GM21737 (cell line): ENCODE data around the gene LRP1.
A peak's percentile ranks its signal among the peaks of the same experiment; 100 is the strongest.

ENCODE experiments used
- ATAC-seq: cut with Tn5 transposase; IDR thresholded peaks from one replicate; pipeline ENCODE4 v1.9.1; 2021; ENCODE audit warnings: mild to moderate bottlenecking, moderate library complexity; ENCODE audit not compliant: unreplicated experiment

LRP1 gene

GRCh38 chr12:57220770-57221168, 92.5 kb downstream of the LRP1 start:
- no peak for ATAC-seq

GRCh38 chr12:57221169-57221917, 93.1 kb downstream of the LRP1 start:
- ATAC-seq, result no peak

DNA sequence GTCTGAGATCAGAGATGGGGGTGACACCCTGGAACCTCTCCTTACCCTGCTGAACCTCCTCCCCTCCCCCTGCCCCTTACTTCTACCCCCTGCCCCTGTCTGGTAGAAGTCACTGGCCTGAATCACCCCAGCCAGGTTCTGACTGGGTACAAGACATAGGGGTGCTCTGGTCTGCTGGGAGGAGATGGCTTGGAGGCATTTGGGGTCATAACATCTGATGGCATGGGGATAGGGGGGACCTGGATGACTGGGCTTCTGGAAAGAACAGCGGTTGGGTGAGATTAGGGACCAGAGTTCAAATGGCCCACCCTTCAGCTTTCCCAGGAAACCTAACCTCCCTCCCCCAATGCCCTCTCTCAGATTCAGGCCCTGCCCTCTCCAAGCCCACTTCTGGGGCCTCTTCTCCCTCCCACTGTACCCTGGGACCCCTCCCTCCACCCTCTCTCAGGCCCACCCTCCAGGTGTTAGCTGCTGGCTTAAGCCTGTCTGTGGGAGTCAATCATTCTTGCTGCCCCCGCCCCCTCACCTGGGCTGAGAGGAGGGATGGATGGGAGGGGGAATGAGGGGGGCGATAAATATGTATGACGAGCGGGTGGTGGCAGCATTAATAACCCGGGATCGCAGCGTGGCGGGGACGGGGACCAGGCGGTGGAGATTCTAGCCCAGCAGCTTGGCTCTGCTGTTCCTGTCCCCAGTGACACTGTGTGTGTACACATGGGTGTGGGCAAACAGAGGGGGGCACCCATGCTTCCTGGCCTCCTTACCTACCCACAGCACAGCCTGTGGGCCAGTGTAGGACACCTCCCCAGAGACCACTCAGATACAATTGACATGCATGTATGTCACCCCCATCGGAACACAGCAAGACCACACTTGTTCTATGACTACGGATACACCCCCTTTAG, 94.3 kb downstream of the LRP1 start:
- no peak for ATAC-seq

DNA sequence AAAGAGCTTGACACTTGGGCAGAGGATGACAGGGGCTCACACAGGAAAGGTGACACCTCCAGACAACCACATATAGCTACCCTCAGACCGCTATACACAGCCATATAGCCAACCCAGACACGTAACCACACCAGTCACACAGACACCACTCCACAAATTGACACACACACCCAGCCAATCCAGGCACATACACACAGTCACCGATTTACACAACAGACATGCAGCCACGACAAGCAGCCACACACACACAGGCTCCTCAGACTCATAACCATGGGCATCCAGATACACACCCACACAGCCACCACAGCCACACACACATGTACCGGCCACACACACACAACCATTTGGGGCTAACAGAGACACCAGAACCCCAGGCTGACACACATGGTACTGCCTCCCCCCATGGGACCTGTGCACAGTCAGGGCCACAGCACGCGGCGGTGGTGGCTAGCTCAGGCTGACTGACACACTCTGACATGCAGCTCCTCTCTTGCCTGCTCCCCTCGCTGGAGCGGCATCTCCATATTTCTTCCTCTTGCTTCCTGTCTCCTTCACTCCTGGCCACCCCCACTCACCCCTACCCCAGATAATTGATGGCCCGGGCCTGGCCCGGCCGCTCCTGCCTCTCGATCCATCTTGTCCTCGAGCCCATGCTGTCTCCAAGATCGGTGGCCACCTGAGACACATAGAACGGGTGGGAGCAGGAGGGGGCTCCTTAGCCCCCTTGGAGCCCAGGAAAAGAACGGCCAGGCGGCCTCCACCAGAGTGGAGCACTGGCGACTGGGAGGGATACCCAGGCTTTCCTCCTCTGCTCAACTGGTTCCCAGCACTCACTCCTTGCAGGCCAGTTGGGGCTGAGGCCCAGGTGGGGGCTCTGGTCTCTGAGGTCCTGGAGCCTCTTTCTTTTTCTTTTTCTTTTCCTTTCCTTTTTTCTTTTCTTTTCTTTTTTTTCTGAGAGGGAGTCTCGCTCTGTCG, 95.2 kb downstream of the LRP1 start:
- ATAC-seq, result no peak

DNA sequence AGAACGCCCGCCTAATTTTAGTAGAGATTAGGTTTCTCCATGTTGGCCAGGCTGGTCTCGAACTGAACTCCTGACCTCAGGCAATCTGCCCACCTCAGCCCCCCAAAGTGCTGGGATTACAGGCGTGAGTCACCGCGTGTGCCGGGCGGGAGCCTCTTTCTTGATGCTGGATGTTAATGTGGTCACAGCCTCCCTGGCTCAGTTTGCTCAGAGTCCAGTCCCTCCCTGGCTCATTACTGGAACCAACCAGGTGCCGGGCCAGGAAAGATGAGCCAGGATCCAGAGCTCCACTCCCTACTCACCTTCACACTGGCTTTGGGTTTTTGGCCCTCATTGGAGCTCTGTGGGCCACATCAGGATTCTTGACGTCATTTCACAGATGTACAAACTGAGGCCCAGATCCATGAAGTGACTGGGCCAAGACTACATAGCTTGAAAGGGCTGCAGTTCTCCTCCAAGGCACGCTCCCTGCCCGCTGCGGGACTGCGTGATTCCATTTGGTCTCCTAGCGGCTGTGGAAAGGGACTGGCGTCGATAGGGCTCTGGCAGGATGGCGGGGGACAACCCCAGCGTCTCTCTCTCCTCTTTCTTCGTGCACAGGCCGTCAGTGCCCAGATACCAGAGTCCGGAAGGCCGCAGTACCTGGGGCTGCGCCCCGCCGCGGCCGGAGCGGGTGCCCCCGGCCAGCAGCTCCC, 96.1 kb downstream of the LRP1 start:
- no peak for ATAC-seq

DNA sequence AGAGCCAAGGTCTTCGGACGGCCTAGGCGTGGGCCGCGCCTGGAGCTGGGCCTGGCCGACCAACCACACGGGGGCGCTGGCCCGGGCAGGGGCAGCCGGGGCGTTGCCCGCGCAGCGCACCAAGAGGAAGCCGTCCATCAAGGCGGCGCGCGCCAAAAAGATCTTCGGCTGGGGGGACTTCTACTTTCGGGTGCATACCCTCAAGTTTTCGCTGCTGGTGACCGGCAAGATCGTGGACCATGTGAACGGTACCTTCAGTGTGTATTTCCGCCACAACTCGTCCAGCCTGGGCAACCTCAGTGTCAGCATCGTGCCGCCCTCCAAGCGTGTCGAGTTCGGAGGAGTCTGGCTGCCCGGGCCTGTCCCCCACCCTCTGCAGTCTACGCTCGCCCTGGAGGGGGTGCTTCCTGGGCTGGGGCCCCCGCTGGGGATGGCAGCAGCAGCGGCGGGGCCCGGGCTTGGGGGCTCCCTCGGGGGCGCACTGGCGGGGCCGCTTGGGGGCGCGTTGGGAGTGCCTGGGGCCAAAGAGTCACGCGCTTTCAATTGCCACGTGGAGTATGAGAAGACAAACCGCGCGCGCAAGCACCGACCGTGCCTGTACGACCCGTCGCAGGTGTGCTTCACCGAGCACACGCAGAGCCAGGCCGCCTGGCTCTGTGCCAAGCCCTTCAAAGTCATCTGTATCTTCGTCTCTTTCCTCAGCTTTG, 96.8 kb downstream of the LRP1 start:
- no peak for ATAC-seq

DNA sequence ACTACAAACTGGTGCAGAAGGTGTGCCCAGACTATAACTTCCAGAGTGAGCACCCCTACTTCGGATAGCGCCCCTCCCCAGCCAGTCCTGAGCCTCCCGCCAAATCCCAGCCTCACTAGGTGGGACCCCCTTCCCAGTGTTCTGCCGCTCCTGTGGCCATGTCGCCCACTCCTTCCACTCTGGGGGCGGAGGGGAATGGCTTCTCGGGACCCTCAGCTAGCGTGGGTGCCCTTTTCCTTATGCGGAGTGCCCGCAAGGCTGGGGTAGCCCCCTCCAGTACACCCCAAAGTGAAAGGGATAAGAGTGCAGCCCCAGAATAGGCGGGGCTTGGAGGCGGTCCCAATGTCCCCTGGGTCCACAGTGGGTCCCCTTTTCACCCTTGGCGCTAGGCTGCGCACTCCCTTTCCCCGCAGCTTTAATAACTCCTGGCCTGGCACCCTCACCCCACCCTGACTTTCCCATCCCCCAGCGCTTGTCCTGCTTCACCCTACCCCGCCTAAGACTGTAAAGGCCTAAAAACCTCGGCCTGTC, 97.5 kb downstream of the LRP1 start:
- no peak for ATAC-seq

DNA sequence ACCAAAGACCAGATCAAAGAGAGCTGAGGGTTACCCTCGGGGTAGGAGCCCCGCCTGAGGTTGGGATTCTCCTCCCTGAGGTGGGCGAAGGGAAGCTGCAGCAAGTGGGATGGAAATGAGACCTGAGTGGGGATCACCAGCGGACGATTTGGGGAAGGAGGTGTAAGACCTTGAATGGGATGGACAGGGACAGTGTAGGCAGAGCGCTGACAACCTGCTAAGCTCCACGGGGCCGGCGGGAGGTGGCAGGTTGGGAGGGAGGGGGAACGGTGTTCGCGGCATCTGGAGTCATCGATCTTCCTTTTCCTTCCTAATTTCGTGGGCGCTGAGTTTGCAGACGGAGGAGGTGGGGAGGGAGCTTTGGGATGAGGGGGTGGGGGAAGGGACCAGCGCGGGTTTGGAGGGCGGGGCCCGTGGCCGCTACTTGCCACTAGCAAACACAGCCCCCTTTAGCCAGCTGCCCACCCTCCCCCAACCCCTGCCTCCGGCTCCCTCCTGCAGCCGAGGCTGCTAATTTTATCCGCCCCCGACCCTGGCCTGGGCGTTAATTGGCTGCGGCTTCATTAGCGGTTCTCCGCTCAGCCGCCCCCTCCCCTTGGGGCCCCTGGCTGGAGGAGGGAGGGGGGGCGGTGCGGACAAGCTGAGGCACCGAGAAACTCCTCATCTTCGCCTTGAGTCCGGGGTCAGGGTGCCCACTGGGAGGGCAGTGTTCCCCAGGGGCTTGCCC, 98.5 kb downstream of the LRP1 start:
- no peak for ATAC-seq

DNA sequence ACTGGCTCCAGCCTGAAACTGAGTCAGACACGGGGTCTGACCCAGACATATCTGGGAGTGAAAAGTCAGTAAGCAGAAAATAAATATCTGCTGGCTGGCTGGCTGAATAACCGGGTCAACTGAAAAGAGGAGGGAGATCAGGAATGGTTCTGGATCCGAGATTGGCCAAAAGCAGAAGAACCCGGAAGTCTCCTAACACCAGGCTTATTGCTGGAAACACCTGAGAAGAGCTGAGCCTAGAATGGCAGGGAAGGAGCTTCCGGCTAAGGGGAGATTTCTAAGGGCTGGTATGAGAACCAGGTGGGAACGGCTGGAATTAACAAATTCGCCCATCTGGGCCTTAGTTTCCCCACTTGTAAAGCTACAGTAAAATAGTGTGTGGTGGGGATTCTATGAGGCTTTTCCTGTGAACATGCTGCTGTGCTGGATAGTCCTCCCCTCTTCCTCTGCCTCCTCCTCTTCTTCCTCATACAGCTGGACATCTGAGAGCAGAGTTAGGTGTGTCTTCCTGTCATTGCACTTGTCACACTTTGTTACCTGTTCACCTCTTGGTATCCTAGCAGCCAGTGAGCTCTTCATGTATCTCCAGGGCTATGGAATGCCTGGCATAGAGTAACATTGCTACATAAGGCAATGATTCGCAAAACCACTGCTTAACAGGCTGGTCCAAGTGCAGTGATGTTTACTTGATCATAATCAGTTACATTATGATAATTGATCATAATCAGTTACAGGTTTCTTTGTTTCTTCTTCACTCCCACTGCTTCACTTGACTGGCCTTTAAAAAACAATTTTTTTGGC, 99.2 kb downstream of the LRP1 start:
- no peak for ATAC-seq

GRCh38 chr12:57229046-57229633, 100.9 kb downstream of the LRP1 start:
- peak; percentile 2 for ATAC-seq

DNA sequence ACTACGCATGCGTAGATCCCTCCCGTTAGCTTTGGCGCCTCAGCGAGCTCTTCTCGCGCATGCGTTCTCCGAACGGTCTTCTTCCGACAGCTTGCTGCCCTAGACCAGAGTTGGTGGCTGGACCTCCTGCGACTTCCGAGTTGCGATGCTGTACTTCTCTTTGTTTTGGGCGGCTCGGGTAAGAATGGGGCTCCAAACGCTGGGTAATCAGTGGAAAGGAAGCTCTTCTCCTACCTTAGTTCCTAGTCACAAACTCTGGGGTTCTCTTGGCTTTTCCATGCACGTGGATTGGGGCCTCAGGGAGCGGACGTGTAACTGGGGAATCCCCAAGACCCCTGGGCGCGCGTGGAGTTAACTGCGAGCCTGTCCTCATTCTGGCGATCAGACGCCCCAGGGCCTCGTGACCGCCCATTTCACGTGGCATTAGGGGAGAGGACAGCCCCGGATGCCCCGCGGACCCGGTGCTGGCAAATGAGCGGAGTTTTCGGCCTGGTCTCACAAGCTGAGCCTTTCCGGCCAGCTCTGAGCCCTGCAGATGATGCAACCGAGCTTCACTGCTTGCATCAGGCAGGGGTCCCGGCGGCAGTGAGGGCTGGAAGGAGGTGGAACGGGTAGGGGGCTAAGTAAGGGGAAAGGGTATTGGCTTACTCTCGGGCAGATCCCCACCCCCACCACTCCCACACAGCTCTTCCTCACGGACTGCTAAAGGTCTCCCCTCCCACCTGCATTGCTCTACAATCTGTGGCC, 101.5 kb downstream of the LRP1 start, which contains the start of gene SHMT2:
Gene SHMT2, plus strand, starts transcription at position 78 of the 747 bp plus-strand sequence. Its CDS starts 68 bp downstream, at position 146.
- peak; percentile 47 for ATAC-seq

- no peak for ATAC-seq
Measured at GRCh38 chr12:57230381-57231155, 102.3 kb downstream of the LRP1 start.

DNA sequence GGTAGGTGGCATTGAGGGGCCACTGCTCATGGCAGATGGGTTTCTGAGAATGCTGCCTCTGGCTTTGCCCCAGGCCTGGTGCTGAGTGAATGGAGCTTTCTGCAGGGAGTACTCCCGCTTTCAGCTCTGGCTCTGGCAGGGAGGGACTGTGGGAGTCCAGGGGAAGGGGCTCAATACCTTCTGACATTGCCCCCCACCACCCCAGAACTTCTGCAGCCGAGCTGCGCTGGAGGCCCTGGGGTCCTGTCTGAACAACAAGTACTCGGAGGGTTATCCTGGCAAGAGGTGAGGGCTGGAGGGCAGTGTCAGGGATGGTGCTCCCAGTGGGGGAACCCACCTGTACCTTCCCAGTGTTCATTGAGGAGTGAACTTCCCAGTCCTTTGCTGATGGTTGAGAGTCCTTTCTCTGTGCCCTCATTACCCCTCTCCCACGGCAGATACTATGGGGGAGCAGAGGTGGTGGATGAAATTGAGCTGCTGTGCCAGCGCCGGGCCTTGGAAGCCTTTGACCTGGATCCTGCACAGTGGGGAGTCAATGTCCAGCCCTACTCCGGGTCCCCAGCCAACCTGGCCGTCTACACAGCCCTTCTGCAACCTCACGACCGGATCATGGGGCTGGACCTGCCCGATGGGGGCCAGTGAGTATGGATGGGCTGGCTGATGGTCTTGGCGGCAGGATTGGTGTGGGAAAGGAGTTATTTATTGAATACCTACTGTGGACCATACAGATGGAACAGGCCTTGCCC, 103.2 kb downstream of the LRP1 start:
- no peak for ATAC-seq

DNA sequence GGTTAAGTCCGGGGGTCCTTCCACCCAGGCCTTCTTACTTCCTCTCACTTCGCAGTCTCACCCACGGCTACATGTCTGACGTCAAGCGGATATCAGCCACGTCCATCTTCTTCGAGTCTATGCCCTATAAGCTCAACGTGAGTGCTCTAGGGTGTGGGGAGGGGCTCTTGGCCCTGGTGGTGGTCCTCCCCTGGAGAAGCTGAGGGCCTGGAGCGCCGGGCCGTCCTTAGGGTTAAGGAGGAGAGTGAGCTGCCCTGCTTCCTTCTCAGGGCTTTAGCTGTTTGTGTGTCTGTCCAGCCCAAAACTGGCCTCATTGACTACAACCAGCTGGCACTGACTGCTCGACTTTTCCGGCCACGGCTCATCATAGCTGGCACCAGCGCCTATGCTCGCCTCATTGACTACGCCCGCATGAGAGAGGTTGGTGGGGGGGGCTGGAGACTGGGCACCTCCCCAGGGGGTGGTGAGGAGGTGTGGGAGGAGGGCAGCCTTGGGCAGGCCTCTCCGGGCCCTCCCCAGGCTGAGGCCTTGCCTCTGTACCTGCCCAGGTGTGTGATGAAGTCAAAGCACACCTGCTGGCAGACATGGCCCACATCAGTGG, 104.0 kb downstream of the LRP1 start:
- no peak for ATAC-seq
